Measurements from ENCODE around the gene SARNP.
"Not testable (repeated sequence)": the region's sequence is repeated elsewhere in the genome, so short reads cannot be mapped to it uniquely, and the experiment has no call there.

SARNP gene

DNA sequence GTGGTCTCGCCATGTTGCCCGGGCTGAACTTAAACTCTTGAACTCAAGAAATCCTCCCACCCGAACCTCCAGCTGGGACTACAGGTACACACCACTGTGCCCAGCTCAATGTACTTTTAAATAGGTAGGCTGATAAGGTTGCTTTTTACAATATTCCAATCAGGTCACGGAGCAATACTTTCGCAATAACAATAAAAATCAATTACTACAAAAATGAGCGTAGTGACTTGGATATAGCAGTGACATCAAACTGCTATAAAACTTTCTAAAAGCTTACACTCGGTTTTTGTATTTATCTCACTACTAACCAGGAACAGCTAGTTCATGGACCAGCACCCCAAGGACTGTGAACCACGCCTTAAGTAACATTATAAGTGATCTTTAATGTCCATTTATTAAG, 10.5 kb downstream of the SARNP start:
- Histone ChIP-seq H3K9me3 (no peaks in the 10 kb centered on the region), H3K27me3 (ENCODE audit: low read depth) (no peaks in the 10 kb centered on the region), H3K36me3 (replicated peaks) (peaks cover 32% of the 10 kb centered on the region), H3K4me3 (no peak overlapping the region), H3K4me1 (peaks cover 3% of the 10 kb centered on the region)
- in situ Hi-C loops (cut with MboI; ENCODE audit: low sequenced_read_pairs), result no loop called here
- DNase-seq (ENCODE audit: low spot score in 2 of 2), result no peak

DNA sequence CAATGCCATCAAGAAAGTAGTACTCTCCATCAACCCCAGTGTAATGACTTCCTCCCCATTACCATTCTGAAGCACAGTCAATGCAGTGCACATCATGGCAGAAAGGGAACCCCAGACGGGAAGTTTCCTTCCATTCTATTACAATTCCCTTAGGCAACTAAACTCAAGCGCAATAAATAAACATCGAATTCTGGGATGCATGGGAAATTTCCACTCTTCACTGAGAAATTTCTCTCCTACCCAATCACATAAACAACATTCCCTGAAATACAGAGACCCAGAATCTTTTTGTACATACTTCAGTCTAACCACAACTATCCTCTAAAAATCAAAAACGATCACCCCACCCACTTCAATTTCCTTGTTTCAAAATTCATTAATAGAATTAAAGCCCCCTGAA, 20.0 kb downstream of the SARNP start:
- DNase-seq (ENCODE audit: low spot score in 2 of 2), result no peak
- Histone ChIP-seq H3K4me1 (no peaks in the 10 kb centered on the region), H3K9me3 (no peaks in the 10 kb centered on the region), H3K4me3 (no peak overlapping the region), H3K36me3 (replicated peaks) (peaks cover 72% of the 10 kb centered on the region), H3K27me3 (ENCODE audit: low read depth) (no peaks in the 10 kb centered on the region)
- in situ Hi-C loops (cut with MboI; ENCODE audit: low sequenced_read_pairs), result no loop called here

DNA sequence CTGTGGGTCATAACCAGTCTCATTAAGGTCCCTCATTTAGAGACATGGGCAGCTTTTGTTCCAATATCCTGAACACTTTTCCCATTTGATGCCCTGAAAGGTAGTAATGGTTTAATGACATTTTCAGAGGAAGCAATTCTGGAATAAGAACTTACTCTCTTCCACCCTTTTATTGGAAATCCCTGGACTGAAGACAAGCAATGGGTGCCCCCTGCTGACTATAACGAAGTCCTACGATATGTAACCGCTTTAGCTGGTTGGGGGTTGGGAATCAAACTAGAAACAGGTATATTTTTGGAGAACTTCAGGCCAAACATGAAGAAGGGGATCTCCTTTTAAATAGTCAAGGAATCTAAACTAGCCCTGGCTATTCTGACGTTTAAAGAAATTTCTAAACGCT, 20.5 kb downstream of the SARNP start:
- H3K4me1 ChIP-seq, result no peaks in the 10 kb centered on the region
- in situ Hi-C loops (cut with MboI; ENCODE audit: low sequenced_read_pairs), result no loop called here
- no peaks in the 10 kb centered on the region for H3K9me3 ChIP-seq
- H3K4me3 ChIP-seq, result no peak overlapping the region
- no peaks in the 10 kb centered on the region for H3K27me3 ChIP-seq (ENCODE audit: low read depth)
- DNase-seq (ENCODE audit: low spot score in 2 of 2), result peak; percentile 50 to 65
- H3K36me3 ChIP-seq (replicated peaks), result peaks cover 69% of the 10 kb centered on the region

DNA sequence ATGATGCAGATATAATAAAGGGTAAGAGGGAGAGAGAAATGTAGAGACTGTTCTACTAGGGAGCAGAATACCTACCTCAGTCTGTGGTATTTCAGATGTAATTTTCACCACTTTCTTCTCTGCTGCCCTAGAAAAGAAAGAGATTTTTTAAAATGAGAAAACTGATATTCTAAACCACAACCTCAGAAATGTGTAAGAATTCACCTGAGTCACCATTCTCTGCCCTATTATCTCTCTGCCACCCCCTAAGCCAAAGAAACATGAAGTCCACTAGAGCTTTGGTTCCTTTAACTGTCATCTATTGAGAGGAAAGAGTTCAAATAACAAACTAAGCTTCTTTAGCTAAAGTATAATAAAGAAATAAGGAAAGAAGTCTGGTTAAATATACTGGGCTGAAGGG, 21.6 kb downstream of the SARNP start:
- Histone ChIP-seq H3K36me3 (replicated peaks) (peaks cover 68% of the 10 kb centered on the region), H3K27me3 (ENCODE audit: low read depth) (no peaks in the 10 kb centered on the region), H3K4me3 (no peak overlapping the region), H3K4me1 (no peaks in the 10 kb centered on the region), H3K9me3 (no peaks in the 10 kb centered on the region)
- DNase-seq (ENCODE audit: low spot score in 2 of 2), result no peak
- in situ Hi-C loops (cut with MboI; ENCODE audit: low sequenced_read_pairs), result no loop called here

DNA sequence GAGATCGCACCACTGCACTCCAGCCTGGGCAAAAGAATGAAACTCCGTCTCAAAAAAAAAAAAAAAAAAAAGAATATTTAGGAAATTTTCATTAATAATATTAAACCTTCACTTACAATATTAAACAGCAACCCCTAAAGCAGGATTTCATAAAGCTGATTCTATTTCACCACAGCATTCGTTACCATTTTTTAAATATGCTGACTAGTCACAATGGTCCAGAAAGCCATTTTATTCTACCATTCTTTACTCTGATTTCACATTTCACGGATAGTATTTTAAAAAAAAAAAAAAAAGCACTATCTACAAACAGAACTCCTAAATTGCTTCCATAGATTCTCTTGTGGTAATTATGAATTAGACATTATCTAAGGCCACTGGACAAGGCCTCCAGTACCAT, 27.6 kb downstream of the SARNP start:
- Histone ChIP-seq H3K4me1 (no peaks in the 10 kb centered on the region), H3K4me3 (no peak overlapping the region), H3K9me3 (no peaks in the 10 kb centered on the region), H3K36me3 (replicated peaks) (peaks cover 83% of the 10 kb centered on the region), H3K27me3 (ENCODE audit: low read depth) (no peaks in the 10 kb centered on the region)
- no peak for DNase-seq (ENCODE audit: low spot score in 2 of 2)
- in situ Hi-C loops (cut with MboI; ENCODE audit: low sequenced_read_pairs), result no loop called here

DNA sequence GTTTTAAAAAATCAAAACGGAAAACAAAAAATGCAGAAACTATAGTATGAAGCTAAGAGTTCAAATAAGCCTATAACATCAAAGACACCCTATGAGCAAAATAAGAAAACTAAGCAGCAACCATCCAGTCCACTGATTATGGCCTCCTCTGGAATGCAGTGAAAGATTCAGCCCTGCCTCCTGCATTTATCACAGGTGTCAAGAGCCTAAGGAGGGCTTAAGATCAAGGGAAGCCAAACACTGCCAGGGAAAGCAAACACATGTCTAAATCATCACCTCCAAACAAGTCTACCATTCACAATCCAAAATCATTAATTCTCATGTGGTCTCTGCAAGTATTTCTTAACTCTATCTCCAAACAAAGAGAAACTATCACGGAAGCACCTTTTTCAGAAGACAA, 28.4 kb downstream of the SARNP start:
- DNase-seq (ENCODE audit: low spot score in 2 of 2), result no peak
- H3K9me3 ChIP-seq, result no peaks in the 10 kb centered on the region
- H3K4me1 ChIP-seq, result no peaks in the 10 kb centered on the region
- H3K36me3 ChIP-seq (replicated peaks), result peaks cover 84% of the 10 kb centered on the region
- H3K4me3 ChIP-seq, result no peak overlapping the region
- no peaks in the 10 kb centered on the region for H3K27me3 ChIP-seq (ENCODE audit: low read depth)
- in situ Hi-C loops (cut with MboI; ENCODE audit: low sequenced_read_pairs), result no loop called here

DNA sequence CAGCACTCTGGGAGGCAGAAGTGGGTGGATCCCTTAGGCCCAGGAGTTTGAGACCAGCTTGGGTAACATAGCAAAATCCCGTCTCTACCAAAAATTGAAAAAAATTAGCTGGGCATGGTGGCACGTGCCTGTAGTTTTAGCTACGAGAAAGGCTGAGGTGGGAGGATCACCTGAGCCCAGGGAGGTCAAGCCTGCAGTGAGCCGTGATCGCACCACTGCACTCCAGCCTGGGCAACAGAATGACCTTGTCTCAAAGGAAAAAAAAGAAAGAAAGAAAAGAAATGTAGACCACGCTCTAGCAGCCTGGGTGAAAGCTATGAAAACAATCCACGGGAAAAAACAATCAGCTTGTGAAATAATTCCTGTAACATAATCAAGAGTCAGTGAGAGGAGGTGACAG, 29.0 kb downstream of the SARNP start:
- DNase-seq (ENCODE audit: low spot score in 2 of 2), result no peak
- peaks cover 84% of the 10 kb centered on the region for H3K36me3 ChIP-seq (replicated peaks)
- in situ Hi-C loops (cut with MboI; ENCODE audit: low sequenced_read_pairs), result no loop called here
- no peak overlapping the region for H3K4me3 ChIP-seq
- no peaks in the 10 kb centered on the region for H3K4me1 ChIP-seq
- H3K9me3 ChIP-seq, result no peaks in the 10 kb centered on the region
- no peaks in the 10 kb centered on the region for H3K27me3 ChIP-seq (ENCODE audit: low read depth)

DNA sequence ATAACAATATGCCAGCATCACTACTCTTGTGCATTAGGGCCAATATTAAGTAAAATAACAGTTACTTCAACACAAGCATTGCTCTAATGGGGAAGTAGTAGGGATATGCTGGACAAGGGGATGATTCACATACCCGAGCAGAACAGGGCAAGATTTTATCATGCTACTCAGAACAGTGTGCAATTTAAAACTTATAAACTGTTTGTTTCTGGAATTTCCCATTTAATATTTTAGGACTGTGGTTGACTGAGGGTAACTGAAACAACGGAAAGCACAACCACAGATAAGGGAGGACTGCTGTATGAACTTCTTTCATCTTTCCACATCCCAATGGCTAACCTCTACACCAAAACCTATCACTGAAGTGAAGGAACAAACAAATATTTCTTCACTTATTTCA, 36.8 kb downstream of the SARNP start:
- Histone ChIP-seq H3K27me3 (ENCODE audit: low read depth) (no peaks in the 10 kb centered on the region), H3K9me3 (no peaks in the 10 kb centered on the region), H3K4me3 (no peak overlapping the region), H3K4me1 (no peaks in the 10 kb centered on the region), H3K36me3 (replicated peaks) (peaks cover 76% of the 10 kb centered on the region)
- DNase-seq (ENCODE audit: low spot score in 2 of 2), result no peak
- in situ Hi-C loops (cut with MboI; ENCODE audit: low sequenced_read_pairs), result no loop called here

DNA sequence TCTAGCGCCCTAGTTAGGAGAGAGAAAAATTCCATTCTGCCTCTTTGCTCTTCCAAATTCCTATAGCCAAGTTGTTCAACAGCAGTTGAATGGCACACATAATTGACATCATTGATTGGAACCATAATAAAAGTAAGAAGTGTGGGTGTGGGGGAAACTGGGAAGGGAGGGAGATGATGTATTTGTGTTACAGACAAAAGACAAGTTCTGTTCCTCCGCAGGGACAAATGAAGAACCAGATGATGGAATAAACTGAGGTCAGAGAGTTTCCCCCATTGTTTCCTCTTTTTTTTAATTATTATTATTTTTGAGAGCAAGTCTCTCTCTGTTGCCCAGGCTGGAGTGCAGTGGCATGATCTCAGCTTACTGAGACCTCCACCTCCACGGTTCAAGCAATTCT, 39.7 kb downstream of the SARNP start:
- in situ Hi-C loops (cut with MboI; ENCODE audit: low sequenced_read_pairs), result no loop called here
- no peaks in the 10 kb centered on the region for H3K27me3 ChIP-seq (ENCODE audit: low read depth)
- H3K4me3 ChIP-seq, result no peak overlapping the region
- no peaks in the 10 kb centered on the region for H3K4me1 ChIP-seq
- no peak for DNase-seq (ENCODE audit: low spot score in 2 of 2)
- H3K36me3 ChIP-seq (replicated peaks), result peaks cover 60% of the 10 kb centered on the region
- H3K9me3 ChIP-seq, result no peaks in the 10 kb centered on the region

DNA sequence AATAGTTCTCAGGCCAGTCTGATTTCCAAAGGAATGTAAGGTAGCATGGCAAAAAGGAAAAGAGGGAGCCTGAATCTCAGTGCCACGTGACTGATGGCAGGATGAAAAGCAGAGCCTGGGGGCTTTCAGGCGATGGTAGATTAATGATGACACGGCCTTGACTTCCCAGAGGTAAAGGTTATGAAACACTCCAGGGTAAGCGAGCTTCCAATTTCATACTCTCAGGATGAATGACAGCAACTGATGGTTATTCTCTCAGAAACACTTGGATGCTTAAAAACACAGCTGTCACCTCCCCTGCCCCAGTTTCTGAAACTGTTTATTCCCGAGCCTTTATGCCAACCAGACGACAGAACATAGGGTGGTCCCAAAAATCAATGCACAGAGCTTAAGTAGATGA, 45.8 kb downstream of the SARNP start:
- Histone ChIP-seq H3K9me3 (no peaks in the 10 kb centered on the region), H3K4me1 (no peaks in the 10 kb centered on the region), H3K4me3 (no peak overlapping the region), H3K27me3 (ENCODE audit: low read depth) (no peaks in the 10 kb centered on the region), H3K36me3 (replicated peaks) (peaks cover 43% of the 10 kb centered on the region)
- no peak for DNase-seq (ENCODE audit: low spot score in 2 of 2)
- in situ Hi-C loops (cut with MboI; ENCODE audit: low sequenced_read_pairs), result no loop called here

DNA sequence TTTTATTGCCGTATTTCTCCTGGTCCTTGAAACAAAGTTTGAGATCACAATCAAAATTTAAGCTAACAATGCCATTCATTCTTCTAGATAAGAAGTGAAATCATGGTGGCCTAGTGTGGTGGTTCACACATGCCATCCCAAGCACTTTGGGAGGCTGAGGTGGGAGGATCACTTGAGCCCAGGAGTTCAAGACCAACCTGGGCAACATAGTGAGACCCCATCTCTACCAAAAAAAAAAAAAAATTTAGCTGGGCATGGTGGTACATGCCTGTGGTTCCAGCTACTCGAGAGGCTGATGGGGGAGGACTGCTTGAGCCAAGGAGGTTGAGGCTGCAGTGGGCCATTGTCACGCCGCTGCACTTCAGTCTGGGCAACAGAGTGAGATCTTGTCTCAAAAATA, 50.4 kb downstream of the SARNP start:
- Histone ChIP-seq H3K36me3 (replicated peaks) (peaks cover 42% of the 10 kb centered on the region), H3K4me3 (no peak overlapping the region), H3K4me1 (no peaks in the 10 kb centered on the region), H3K9me3 (no peaks in the 10 kb centered on the region), H3K27me3 (ENCODE audit: low read depth) (no peaks in the 10 kb centered on the region)
- no peak for DNase-seq (ENCODE audit: low spot score in 2 of 2)
- in situ Hi-C loops (cut with MboI; ENCODE audit: low sequenced_read_pairs), result no loop called here

DNA sequence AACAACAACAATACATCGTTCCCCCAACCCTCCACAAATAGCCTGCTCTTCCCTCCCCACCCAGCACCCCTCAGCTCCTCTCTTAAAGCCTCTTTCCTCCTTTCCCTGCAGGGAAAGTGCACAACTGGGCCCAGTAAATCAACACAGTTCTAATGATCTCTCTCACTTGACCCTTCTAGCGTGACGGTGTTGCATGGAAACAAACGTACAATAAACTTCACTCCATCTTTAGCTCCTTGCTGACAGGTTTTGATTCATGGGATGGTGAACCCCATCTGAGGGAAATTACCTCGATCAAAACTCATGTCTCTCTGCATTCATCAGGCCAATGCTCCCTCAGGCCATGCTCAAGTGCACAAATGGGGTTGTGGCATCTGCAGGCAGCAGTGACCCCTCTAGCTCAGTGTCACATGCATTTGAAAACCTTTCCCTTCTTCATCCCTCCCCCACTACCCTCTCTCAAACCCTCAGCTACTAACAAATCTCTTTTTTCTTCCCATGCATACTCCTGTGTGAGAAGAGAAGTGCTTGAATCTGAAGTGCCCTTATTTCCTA, 51.7 kb downstream of the SARNP start:
- Histone ChIP-seq H3K9me3 (no peaks in the 10 kb centered on the region), H3K4me3 (no peak overlapping the region), H3K4me1 (no peaks in the 10 kb centered on the region), H3K36me3 (replicated peaks) (peaks cover 28% of the 10 kb centered on the region), H3K27me3 (ENCODE audit: low read depth) (no peaks in the 10 kb centered on the region)
- DNase-seq (ENCODE audit: low spot score in 2 of 2), result no peak
- in situ Hi-C loops (cut with MboI; ENCODE audit: low sequenced_read_pairs), result no loop called here

DNA sequence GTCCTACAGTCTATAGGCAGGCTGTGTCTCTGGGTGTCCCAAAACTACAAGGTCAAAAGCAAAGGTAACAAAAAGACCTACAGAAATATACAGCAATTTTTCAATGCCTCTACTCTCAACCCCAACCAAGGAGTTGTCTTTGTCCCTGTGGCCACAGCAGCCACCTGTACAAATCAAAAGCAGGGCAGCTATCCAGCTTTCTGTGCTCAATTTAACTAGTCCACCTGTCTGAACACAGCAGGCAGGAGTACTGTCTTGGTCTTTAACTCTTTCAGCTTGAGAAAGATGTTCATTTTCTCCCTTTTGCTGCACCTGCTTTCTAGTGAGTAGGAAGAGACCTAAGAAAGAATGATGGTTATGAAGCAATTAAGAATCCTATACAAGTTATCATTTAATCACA, 54.9 kb downstream of the SARNP start:
- H3K4me1 ChIP-seq, result no peaks in the 10 kb centered on the region
- no peak overlapping the region for H3K4me3 ChIP-seq
- no peaks in the 10 kb centered on the region for H3K9me3 ChIP-seq
- H3K36me3 ChIP-seq (replicated peaks), result peaks cover 35% of the 10 kb centered on the region
- no peak for DNase-seq (ENCODE audit: low spot score in 2 of 2)
- no peaks in the 10 kb centered on the region for H3K27me3 ChIP-seq (ENCODE audit: low read depth)
- in situ Hi-C loops (cut with MboI; ENCODE audit: low sequenced_read_pairs), result no loop called here

DNA sequence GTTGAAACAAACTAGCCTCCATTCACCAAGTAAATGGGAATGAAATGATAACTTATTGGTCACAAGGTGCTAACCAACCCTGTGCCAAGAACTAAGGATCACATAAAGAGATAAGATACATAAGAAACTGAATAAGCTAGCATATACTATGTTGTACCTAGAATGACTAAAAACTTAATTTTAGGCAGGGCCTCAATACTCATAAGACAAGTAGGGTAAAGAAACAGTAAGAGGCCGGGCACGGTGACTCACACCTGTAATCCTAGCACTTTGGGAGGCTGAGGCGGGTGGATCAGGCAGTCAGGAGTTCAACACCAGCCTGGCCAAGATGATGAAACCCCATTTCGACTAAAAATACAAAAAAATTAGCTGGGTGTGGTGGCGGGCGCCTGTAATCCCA, 56.9 kb downstream of the SARNP start:
- Histone ChIP-seq H3K36me3 (replicated peaks) (peaks cover 54% of the 10 kb centered on the region), H3K4me1 (no peaks in the 10 kb centered on the region), H3K4me3 (no peak overlapping the region), H3K27me3 (ENCODE audit: low read depth) (no peaks in the 10 kb centered on the region), H3K9me3 (no peaks in the 10 kb centered on the region)
- DNase-seq (ENCODE audit: low spot score in 2 of 2), result no peak
- in situ Hi-C loops (cut with MboI; ENCODE audit: low sequenced_read_pairs), result no loop called here

DNA sequence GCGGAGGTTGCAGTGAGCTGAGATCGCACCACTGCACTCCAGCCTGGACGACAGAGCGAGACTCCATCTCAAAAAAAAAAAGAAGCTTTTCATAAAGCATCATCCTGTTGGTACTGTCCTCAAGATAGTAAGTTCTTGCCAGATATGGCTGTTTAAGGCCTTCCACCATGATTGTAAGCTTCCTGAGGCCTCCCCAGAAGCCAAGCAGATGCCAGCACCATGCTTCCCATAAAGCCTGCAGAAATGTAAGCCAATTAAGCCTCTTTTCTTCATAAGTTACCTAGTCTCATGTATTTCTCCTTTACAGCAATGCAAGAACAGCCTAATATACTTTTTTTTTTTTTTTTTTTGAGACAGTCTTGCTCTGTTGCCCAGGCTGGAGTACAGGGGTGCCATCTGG, 58.9 kb downstream of the SARNP start:
- in situ Hi-C loops (cut with MboI; ENCODE audit: low sequenced_read_pairs); H3K4me1 ChIP-seq; H3K4me3 ChIP-seq; H3K27me3 ChIP-seq (ENCODE audit: low read depth); DNase-seq (ENCODE audit: low spot score in 2 of 2); H3K9me3 ChIP-seq: not testable (repeated sequence)
- peaks cover 55% of the 10 kb centered on the region for H3K36me3 ChIP-seq (replicated peaks)
